Heart right ventricle (tissue), 16 donors: Measurements from ENCODE around the gene IQGAP2. TPM values are rescaled to one million over a fixed set of nuclear protein-coding genes. Genes with fewer than 3 reads are reported as not detected.

Experiments used
- ATAC-seq, 8 donors: fragments of 200-7000 bp; cut with Tn5 transposase; one replicate each; pipeline ENCODE4 v1.9.1; 2020; ENCODE audit warnings: mild to moderate bottlenecking in 8 of 8, moderate library complexity in 8 of 8, moderate number of reproducible peaks in 1 of 8
- DNase-seq, 2 donors: peaks; one replicate each; pipeline ENCODE4 v3.0.0-alpha.2; 2020
- H3K27ac ChIP-seq, 10 donors: fragments of 200-600 bp; sonication (generic) in 2 of 10; one replicate each; pipeline versions ENCODE4 v1.5.0 to v1.8.0; 2020 to 2022; ENCODE audit warnings: mild to moderate bottlenecking in 3 of 10
- H3K27me3 ChIP-seq, 7 donors: fragments of 200-600 bp; one replicate each; pipeline ENCODE4 v1.8.0; 2021 to 2022; ENCODE audit warnings: mild to moderate bottlenecking in 2 of 7
- H3K36me3 ChIP-seq, 9 donors: fragments of 200-600 bp; sonication (generic) in 1 of 9; one replicate each; pipeline versions ENCODE4 v1.5.0 to v1.8.0; 2020 to 2022; ENCODE audit warnings: mild to moderate bottlenecking in 2 of 9
- H3K4me1 ChIP-seq, 9 donors: fragments of 200-600 bp; sonication (generic) in 1 of 9; one replicate each; pipeline versions ENCODE4 v1.5.0 to v1.8.0; 2020 to 2022; ENCODE audit warnings: mild to moderate bottlenecking in 4 of 9
- H3K4me3 ChIP-seq, 10 donors: fragments of 200-600 bp; sonication (generic) in 2 of 10; one replicate each; pipeline versions ENCODE4 v1.5.0 to v1.8.0; 2020 to 2022; ENCODE audit warnings: mild to moderate bottlenecking in 7 of 10, moderate library complexity in 2 of 10
- H3K9me3 ChIP-seq, 11 donors: fragments of 200-600 bp in 10 of 11; sonication (generic) in 2 of 11; one replicate each; pipeline versions ENCODE4 v1.5.0 to v1.8.0; 2013 to 2022; ENCODE audit warnings: mild to moderate bottlenecking in 2 of 11, control low read depth in 1 of 11, moderate library complexity in 1 of 11
- CTCF ChIP-seq, 9 donors: fragments of 200-600 bp; sonication (generic) in 2 of 9; IDR thresholded peaks; one replicate each; pipeline versions ENCODE4 v1.5.0 to v1.8.0; 2021 to 2022; ENCODE audit warnings: antibody characterized with exemption in 9 of 9, mild to moderate bottlenecking in 5 of 9, moderate library complexity in 1 of 9
- WGBS, 2 donors: extraction: QIAGEN DNeasy Blood & Tissue Kit; methylation state at CpG; one replicate each; pipeline ENCODE4 v1.1.7; 2013; ENCODE audit warnings: inconsistent platforms in 1 of 2; 5-methylcytosine and 5-hydroxymethylcytosine counted together
- intact Hi-C, 10 donors: fragments of 100-400 bp; cut with DNase I; formaldehyde crosslinking; loops; one replicate each; pipeline versions ENCODE4 v1.11.1 to v1.14.2; 2022
- polyA plus RNA-seq, 2 donors: library from polyadenylated mRNA; stranded (reverse); fragments of 200-250 nt; gene quantifications; one replicate each; pipeline ENCODE4 v1.2.3, GENCODE V29; 2013
- total RNA-seq, 10 donors: library from RNA; stranded (reverse); fragmentation: NEBNext Ultra II Directional in 3 of 10; extraction: Animal tissue kit (Norgen Biotek cat#: 25700) in 3 of 10; gene quantifications; one replicate each; pipeline versions ENCODE4 v1.2.1 to v1.2.4, GENCODE V29; 2021 to 2023
- donor health status: Arrhythmogenic right ventricular cardiomyopathy.
- donor health status: ischemic (EF 13 %, LVEDD 7.1; RV severe dilation, severe dysfunction).
- donor health status: healthy with polysubstance abuse.
- donor health status: DM: no; HTN: yes; CAD: no.
- donor health status: DM: no; HTN: no; CAD: no.
- donor health status: ischemic (EF 25% LVEDD 6.9; RV normal size, moderate dysfunction).
- donor health status: ischemic (EF 25% LVEDD 5.7; RV mildly dilated, moderate dysfunction).
- donor health status: healthy.
- donor health status: DM: yes; HTN: yes; CAD: no.
- donor health status: Ischemic cardiomyopathy.
- donor health status: ischemic (EF 35%, LVEDD 5.7; RV mildly dilated, moderate dysfunction).
- donor health status: nonischemic (EF 11% LVEDD 7.7; RV severe dilation, severe dysfunction).
- donor health status: DM: yes; HTN: yes; CAD: no.
- donor health status: PGD.
- donor health status: ischemic (EF 29% LVEDD 5.4; RV normal size, mild dysfunction).
- donor health status: nonischemic (EF 23%, LVEDD 6.1; RV moderate dilation, normal function).

IQGAP2 gene
- total and polyA plus RNA-seq, 12 donors, result 2.5 to 22.3 (median 5.0) TPM

DNA sequence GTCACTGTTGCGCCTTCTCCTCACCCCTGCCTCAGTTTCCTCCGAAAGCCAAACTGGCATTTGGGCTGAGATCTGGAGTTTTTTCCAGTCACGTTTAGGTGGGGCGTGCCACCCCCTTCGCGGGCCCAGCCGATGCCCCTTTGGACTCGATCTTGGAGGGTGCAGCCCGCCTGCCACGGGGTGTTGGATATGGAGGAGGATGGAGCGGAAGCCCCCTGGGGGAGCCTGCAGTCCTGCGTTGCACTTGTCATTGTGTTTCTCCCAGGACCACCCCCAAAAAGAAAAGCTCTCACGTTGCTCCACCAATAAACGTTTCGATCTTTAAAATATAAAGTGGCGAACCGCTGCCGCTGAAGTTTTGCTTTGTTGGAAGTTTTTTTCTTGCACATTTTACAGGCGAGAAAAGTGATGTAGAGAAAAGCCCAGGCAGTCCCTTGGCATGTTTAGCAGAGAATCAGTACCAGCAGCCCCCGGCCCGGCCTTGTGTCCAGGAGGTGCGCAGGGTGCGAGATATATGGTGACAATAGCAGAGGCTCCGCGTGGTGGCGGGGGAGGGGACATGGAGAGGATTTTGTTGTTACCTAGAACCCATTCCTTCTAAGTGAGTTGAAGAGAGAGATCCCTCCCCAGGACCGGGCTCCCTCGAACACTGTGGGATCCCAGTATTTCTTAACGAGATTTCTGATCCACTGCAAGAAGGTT is 313.5 kb downstream of the IQGAP2 start:
- Histone ChIP-seq H3K9me3 (peaks cover 0 to 3% (median 0%) of the 10 kb centered on the region in 11 donors), H3K4me3 (peak overlapping the region; percentile 68 to 98 (median 84)), H3K4me1 (peaks cover 0 to 61% (median 33%) of the 10 kb centered on the region in 9 donors), H3K27ac (peak overlapping the region; percentile 67 to 93 (median 83)), H3K36me3 (no peaks in the 10 kb centered on the region), H3K27me3 (peaks cover 0 to 42% (median 10%) of the 10 kb centered on the region in 7 donors)
- WGBS, 2 donors, result 6 to 7% methylated on average over 29 of the region's 29 CpGs
- intact Hi-C loops, result loop anchor here in 5 of 10 donors (5.0 to 10.0 kb wide), 3 partner anchors 56 to 112 kb away; no protein-coding TSS in a partner anchor
- TF ChIP-seq CTCF (IDR thresholded peaks at IDR 0.05), result no peak
- DNase-seq (peak; percentile 23 to 38), ATAC-seq (peak in 3 of 8 donors; percentile 21 to 34 (median 24))

DNA sequence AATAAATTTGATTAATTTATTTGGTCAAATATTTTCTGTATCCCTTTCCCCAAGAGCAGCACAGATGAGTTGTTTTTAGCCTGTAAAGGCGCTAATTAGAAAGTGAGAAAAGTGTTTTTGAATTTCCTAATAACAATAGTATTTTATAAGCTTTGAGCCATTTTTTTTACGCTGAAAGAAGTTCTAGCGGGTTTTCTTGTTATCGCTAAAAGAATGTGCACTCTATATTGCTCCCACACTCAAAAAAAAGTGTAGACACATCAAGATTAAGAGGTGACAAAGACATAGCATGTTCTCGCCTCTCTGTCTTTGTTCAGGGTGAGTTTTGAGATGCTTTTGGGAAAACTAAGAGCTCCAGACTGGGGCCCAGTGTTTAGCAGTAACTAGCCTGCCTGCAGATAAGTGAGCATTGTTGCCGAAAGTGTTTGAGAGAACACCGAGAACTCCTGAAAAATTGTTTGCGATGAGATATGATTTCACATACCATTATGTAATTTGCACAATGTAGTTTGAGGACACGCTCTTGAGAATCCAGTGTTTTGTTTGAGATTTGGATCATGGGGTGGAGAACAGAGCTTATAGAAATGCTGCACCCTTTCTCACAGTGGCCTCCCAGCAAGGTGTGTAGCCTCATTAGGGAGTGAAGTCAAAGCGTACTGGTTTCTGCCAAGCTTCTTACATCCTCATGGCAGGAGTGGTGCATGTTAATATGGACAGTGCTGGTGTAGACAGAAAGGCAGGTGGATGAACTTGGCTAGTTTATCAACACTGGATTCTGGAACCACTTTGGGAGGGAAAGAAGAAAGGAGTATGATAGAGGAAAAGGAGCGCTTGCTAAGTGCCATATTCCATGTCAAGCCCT is 314.4 kb downstream of the IQGAP2 start:
- H3K4me3 ChIP-seq, result peak overlapping the region in 9 of 10 donors; percentile 68 to 98 (median 87)
- 57 to 62% methylated on average over 11 of the region's 11 CpGs for WGBS, 2 donors
- peak overlapping the region in 7 of 10 donors; percentile 29 to 93 (median 89) for H3K27ac ChIP-seq
- ATAC-seq (no peak), DNase-seq (no peak)
- TF ChIP-seq CTCF (IDR thresholded peaks at IDR 0.05), result no peak
- H3K4me1 ChIP-seq, result peaks cover 0 to 65% (median 33%) of the 10 kb centered on the region in 9 donors
- intact Hi-C loops, result loop anchor here in 5 of 10 donors (5.0 to 10.0 kb wide), 3 partner anchors 55 to 113 kb away; no protein-coding TSS in a partner anchor
- peaks cover 0 to 42% (median 10%) of the 10 kb centered on the region in 7 donors for H3K27me3 ChIP-seq
- peaks cover 0 to 2% (median 0%) of the 10 kb centered on the region in 11 donors for H3K9me3 ChIP-seq
- no peaks in the 10 kb centered on the region for H3K36me3 ChIP-seq

GRCh38 chr5:76718381-76718832 is 315.3 kb downstream of the IQGAP2 start:
- no peaks in the 10 kb centered on the region for H3K36me3 ChIP-seq
- TF ChIP-seq CTCF (IDR thresholded peaks at IDR 0.05), result no peak
- peaks cover 0 to 73% (median 33%) of the 10 kb centered on the region in 9 donors for H3K4me1 ChIP-seq
- ATAC-seq (peak in 4 of 8 donors; percentile 5 to 33 (median 25)), DNase-seq (peak in 1 of 2 donors; percentile 34)
- intact Hi-C loops, result loop anchor here in 5 of 10 donors (5.0 to 10.0 kb wide), 3 partner anchors 54 to 114 kb away; no protein-coding TSS in a partner anchor
- H3K4me3 ChIP-seq, result peak overlapping the region in 7 of 10 donors; percentile 68 to 98 (median 82)
- H3K27ac ChIP-seq, result peak overlapping the region in 5 of 10 donors; percentile 85 to 93 (median 89)
- H3K27me3 ChIP-seq, result peaks cover 0 to 42% (median 10%) of the 10 kb centered on the region in 7 donors
- 56 to 72% methylated on average over 5 of the region's 5 CpGs for WGBS, 2 donors
- no peaks in the 10 kb centered on the region for H3K9me3 ChIP-seq

- Histone ChIP-seq H3K4me3 (peak overlapping the region in 3 of 10 donors; percentile 82 to 98 (median 87)), H3K4me1 (peaks cover 0 to 73% (median 33%) of the 10 kb centered on the region in 9 donors), H3K36me3 (no peaks in the 10 kb centered on the region), H3K27ac (peak overlapping the region in 5 of 10 donors; percentile 14 to 93 (median 89)), H3K27me3 (peaks cover 0 to 40% (median 10%) of the 10 kb centered on the region in 7 donors), H3K9me3 (no peaks in the 10 kb centered on the region)
- no peak for ATAC-seq
- no peak for DNase-seq
- WGBS, 2 donors, result 78 to 87% methylated on average over 4 of the region's 4 CpGs
- TF ChIP-seq CTCF (IDR thresholded peaks at IDR 0.05), result no peak
- intact Hi-C loops, result loop anchor here in 5 of 10 donors (5.0 to 10.0 kb wide), 3 partner anchors 53 to 114 kb away; no protein-coding TSS in a partner anchor
Observed at GRCh38 chr5:76718880-76719279, 315.8 kb downstream of the IQGAP2 start.
